Measurements from ENCODE around the gene TBC1D24.

Gene TBC1D24

DNA sequence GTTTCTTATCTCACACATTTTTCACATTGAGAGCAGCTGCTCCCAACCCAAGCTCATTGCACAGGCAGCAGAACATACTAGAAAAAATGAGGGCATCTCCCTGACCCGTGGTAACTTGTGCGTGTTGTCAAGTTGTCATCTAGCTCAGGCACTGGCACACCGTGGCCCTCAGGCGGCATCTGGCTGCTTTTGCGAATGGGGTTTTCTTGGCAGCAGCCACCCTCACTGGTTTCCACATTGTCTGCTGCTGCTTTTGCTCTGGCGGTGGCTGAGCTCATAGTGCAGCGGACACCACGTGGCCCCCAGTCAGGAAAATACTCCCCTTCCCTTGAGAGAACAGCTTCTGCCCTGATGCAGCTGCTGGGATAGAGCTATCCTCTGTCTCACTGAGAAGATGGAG, 24.4 kb upstream of the TBC1D24 start:
- no peak overlapping the region for H3K27ac ChIP-seq
- no peak for TF ChIP-seq ZFX (IDR thresholded peaks at IDR 0.05)
- TF ChIP-seq, protein P1, sequence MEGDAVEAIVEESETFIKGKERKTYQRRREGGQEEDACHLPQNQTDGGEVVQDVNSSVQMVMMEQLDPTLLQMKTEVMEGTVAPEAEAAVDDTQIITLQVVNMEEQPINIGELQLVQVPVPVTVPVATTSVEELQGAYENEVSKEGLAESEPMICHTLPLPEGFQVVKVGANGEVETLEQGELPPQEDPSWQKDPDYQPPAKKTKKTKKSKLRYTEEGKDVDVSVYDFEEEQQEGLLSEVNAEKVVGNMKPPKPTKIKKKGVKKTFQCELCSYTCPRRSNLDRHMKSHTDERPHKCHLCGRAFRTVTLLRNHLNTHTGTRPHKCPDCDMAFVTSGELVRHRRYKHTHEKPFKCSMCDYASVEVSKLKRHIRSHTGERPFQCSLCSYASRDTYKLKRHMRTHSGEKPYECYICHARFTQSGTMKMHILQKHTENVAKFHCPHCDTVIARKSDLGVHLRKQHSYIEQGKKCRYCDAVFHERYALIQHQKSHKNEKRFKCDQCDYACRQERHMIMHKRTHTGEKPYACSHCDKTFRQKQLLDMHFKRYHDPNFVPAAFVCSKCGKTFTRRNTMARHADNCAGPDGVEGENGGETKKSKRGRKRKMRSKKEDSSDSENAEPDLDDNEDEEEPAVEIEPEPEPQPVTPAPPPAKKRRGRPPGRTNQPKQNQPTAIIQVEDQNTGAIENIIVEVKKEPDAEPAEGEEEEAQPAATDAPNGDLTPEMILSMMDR (conservative IDR thresholded peaks at IDR 0.05) = no peak

DNA sequence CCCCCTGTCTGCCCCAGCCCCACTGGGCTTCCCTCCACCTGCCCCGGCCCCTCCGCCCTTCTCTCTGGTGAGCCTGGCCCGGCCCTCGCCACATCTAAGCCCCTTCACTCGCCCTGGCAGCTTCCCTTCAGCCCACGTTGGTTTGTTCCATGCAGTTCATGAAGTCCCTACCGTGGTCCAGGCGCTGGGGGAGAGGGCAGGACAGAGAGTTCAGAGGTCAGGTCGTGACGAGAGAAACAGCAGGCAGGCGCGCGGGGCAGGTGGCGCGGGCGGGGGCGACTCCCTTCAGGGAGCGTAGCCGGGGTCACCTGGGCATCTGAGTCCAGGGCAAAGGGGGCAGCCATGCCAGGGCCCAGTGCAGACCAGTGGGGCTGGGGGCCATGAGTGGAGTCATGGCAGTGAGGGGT, 23.9 kb upstream of the TBC1D24 start:
- H3K27ac ChIP-seq = no peak overlapping the region
- TF ChIP-seq, protein P1 (conservative IDR thresholded peaks at IDR 0.05) = no peak
- no peak for TF ChIP-seq ZFX (IDR thresholded peaks at IDR 0.05)

DNA sequence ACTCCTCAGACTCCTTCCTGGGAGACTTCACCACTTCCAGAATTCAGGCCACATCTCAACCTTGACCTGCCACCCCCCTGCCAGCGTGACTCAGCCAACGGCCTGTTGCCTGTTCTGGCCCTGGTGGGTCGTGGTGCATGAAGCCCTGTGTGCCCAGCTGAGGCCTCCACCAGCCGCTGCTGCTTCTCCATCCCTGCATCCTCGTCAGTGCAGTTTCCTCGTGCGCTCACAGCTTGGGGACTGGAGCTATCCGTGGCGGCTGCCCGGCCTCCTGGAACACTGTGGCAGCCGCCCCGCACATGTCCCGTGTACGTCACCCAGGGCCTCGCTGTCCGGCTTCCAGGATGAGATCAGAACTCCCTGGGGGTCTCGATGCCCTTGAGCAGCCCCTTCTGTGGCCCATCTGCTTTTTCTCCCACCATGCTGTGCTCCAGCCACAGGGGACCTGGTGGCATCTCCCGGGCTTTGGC, 23.0 kb upstream of the TBC1D24 start:
- H3K27ac ChIP-seq = no peak overlapping the region
- TF ChIP-seq ZFX (IDR thresholded peaks at IDR 0.05) = no peak
- TF ChIP-seq, protein P1 (conservative IDR thresholded peaks at IDR 0.05) = no peak

DNA sequence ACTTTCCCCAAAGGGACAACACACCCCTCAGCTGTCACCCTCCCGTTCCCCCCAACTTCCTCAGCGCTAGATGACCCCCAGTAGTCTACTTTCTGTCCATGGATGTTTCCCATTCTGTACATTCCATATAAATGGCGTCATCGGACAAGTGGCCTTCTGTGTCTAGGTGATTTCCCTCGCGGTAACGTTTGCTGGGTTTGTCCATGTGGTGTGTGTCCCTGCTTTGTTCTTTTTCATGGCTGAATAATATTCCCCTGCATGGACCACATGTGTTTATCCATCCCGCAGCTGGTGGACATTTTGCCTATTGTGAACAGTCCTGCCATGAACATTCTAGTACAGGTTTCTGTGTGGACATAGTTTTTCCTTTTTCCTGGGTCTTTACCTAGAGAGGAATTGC, 22.3 kb upstream of the TBC1D24 start:
- TF ChIP-seq, protein P1 (conservative IDR thresholded peaks at IDR 0.05) = no peak
- no peak for TF ChIP-seq ZFX (IDR thresholded peaks at IDR 0.05)
- H3K27ac ChIP-seq = no peak overlapping the region

DNA sequence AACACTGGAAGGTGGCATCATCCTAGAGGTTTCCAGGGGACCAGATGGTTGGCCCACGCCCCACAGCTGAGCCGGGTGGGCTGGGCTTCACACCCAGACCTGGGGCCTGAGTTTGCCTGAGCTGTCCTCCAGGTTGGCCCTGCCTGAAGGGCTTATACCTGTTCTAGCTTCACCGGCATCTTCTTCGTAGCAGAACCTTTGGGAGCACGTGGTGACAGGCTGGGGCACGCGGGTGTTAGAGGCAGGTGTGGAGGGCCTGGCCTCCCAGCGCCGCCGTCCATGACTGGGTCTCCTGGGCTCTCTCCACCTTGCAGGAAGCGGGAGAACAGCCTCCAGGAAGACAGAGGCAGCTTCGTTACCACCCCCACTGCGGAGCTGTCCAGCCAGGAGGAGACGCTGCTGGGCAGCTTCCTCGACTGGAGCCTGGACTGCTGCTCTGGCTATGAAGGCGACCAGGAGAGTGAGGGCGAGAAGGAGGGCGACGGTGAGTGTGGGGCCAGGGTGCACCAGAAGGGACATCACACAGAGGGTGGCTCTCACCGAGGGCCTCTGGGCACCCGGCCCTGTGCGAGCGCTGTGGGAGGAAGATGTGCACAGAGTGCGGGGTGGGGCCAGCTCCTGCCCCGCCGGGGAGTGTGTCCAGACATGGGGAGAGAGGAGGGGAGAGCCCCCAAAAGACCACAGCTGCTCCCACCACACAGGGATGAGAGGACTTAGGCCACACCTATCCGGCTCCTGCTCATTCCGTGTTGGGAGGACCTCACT, 19.7 kb upstream of the TBC1D24 start:
- H3K27ac ChIP-seq = no peak overlapping the region
- no peak for TF ChIP-seq ZFX (IDR thresholded peaks at IDR 0.05)
- TF ChIP-seq, protein P1 (conservative IDR thresholded peaks at IDR 0.05) = no peak

DNA sequence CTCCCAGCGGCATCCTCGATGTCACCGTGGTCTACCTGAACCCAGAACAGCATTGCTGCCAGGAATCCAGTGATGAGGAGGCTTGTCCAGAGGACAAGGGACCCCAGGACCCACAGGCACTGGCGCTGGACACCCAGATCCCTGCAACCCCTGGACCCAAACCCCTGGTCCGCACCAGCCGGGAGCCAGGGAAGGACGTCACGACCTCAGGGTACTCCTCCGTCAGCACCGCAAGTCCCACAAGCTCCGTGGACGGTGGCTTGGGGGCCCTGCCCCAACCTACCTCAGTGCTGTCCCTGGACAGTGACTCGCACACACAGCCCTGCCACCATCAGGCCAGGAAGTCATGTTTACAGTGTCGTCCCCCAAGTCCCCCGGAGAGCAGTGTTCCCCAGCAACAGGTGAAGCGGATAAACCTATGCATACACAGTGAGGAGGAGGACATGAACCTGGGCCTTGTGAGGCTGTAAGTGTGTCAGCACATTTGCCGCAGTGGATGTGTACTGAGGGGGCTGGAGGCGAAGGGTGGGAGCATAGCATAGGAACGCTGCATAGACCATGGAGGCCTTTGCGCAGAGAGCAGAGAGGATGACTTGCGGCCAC, 18.3 kb upstream of the TBC1D24 start:
- TF ChIP-seq, protein P1 (conservative IDR thresholded peaks at IDR 0.05) = no peak
- TF ChIP-seq ZFX (IDR thresholded peaks at IDR 0.05) = no peak
- no peak overlapping the region for H3K27ac ChIP-seq

DNA sequence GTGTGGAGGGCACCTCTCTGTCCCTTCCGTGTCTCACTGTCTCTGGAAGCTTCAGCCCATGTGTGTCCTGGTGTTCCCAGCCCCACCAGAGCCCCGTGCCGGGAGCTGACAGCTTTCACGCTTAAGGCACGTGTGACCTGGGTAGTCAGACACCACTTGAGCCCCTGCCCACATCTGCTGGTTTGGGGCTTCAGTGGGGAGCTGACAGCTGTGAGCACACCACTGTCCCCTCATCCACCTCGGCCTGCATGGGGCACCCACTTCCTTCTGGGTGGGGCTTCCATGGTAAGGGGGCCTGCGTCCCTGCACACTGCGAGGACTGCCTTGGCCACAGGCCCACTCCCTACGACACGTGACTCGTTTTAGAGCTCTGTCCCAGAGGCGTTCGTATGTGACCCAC, 17.7 kb upstream of the TBC1D24 start:
- TF ChIP-seq, protein P1 (conservative IDR thresholded peaks at IDR 0.05) = no peak
- no peak for TF ChIP-seq ZFX (IDR thresholded peaks at IDR 0.05)

More for the DNA sequence above, 17.7 kb upstream of the TBC1D24 start:
- no peak overlapping the region for H3K27ac ChIP-seq

Data from C4-2B (cell line).